ENCODE data around the gene SALL3.

DNA sequence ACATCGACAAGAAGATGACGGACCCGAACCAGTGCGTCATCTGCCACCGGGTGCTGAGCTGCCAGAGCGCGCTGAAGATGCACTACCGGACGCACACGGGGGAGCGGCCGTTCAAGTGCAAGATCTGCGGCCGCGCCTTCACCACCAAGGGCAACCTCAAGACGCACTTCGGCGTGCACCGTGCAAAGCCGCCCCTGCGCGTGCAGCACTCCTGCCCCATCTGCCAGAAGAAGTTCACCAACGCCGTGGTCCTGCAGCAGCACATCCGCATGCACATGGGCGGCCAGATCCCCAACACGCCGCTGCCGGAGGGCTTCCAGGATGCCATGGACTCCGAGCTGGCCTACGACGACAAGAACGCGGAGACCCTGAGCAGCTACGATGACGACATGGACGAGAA lies 14.4 kb downstream of the SALL3 start:
- TF ChIP-seq, protein P1, sequence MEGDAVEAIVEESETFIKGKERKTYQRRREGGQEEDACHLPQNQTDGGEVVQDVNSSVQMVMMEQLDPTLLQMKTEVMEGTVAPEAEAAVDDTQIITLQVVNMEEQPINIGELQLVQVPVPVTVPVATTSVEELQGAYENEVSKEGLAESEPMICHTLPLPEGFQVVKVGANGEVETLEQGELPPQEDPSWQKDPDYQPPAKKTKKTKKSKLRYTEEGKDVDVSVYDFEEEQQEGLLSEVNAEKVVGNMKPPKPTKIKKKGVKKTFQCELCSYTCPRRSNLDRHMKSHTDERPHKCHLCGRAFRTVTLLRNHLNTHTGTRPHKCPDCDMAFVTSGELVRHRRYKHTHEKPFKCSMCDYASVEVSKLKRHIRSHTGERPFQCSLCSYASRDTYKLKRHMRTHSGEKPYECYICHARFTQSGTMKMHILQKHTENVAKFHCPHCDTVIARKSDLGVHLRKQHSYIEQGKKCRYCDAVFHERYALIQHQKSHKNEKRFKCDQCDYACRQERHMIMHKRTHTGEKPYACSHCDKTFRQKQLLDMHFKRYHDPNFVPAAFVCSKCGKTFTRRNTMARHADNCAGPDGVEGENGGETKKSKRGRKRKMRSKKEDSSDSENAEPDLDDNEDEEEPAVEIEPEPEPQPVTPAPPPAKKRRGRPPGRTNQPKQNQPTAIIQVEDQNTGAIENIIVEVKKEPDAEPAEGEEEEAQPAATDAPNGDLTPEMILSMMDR (IDR thresholded peaks at IDR 0.05) = no peak
- TF ChIP-seq ZFX (IDR thresholded peaks at IDR 0.05; ENCODE audit: borderline replicate concordance) = no peak
